GM18909 (cell line): ENCODE data around the gene MBNL2.
A peak's percentile ranks its signal among the peaks of the same experiment; 100 is the strongest.

Experiments used
- ATAC-seq: cut with Tn5 transposase; IDR thresholded peaks from one replicate; pipeline ENCODE4 v1.9.1; 2021; ENCODE audit warnings: mild to moderate bottlenecking; ENCODE audit not compliant: unreplicated experiment, poor library complexity

The MBNL2 gene

GRCh38 chr13:97390941-97391600, 168.9 kb downstream of the MBNL2 start:
- no peak for ATAC-seq

DNA sequence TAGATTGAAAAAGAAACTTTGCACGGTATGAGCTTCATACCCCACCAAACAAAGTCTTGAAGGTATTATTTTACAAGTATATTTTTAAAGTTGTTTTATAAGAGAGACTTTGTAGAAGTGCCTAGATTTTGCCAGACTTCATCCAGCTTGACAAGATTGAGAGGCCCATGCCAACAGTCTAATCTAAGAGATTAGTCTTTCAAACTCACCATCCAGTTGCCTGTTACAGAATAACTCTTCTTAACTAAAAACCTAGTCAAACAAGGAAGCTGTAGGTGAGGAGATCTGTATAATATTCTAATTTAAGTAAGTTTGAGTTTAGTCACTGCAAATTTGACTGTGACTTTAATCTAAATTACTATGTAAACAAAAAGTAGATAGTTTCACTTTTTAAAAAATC, 169.9 kb downstream of the MBNL2 start:
- ATAC-seq, result no peak

DNA sequence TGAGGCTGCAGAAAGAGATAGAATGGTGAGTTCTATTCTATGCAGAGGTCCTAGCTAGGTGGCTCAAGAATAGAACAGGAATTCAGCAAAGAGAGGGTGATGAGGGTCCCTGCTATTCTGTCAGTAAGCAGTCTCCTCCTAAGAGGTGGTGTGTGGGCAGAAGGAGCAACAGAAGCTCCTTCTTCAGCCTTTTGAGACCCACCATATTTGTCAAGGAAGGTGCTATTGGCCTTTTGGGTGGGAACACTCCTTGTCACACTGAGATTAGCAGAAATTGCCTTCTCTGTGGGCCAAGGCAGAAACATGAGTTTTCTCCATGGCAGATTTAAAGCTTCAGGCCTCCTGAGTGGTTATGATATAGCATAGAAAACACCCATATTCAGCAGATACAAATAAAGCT, 172.4 kb downstream of the MBNL2 start:
- no peak for ATAC-seq

- no peak for ATAC-seq
Measured at GRCh38 chr13:97395447-97396136, 173.5 kb downstream of the MBNL2 start.

- no peak for ATAC-seq
Measured at GRCh38 chr13:97397267-97397666, 175.1 kb downstream of the MBNL2 start.

DNA sequence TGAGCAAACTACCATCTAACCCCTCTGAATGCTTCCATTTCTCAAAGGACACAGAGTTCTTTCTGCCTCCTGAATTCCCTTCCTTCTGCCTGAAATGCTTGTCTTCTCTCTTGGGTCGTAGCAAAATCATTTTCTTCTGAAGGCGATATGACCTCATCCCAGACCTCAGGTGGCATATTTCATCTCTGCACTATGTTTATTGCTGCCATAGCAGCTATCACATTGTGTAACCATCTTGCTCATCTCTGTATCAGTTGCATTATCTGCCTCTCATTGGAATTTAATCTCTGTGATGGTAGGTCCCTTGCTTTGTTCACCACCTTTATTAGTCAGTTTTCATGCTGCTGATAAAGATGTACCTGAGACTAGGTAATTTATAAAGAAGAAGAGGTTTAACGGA, 179.3 kb downstream of the MBNL2 start:
- ATAC-seq, result no peak

GRCh38 chr13:97403893-97404750, 182.0 kb downstream of the MBNL2 start:
- ATAC-seq, result peak; percentile 72

- ATAC-seq, result no peak
Measured at GRCh38 chr13:97407540-97407939, 185.4 kb downstream of the MBNL2 start.

GRCh38 chr13:97408938-97409337, 186.8 kb downstream of the MBNL2 start:
- no peak for ATAC-seq

DNA sequence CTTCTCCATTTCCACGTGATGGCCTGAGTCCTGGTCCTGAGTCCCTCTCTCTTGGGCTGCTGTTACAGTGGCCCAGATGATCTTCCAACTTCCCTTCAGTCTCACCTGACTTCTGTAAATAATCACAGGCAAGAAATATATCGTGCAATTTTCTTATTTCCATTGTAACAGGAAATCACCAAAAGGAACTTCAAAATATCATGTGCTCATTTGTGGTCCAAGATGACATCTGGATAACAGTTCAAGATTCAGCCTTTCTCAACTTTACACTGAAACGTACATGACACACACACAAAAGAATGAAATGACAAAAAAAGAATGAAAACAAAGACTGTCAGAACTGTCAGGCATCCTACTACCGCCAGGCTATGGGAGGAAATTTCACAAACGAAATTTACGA, 189.9 kb downstream of the MBNL2 start:
- no peak for ATAC-seq

DNA sequence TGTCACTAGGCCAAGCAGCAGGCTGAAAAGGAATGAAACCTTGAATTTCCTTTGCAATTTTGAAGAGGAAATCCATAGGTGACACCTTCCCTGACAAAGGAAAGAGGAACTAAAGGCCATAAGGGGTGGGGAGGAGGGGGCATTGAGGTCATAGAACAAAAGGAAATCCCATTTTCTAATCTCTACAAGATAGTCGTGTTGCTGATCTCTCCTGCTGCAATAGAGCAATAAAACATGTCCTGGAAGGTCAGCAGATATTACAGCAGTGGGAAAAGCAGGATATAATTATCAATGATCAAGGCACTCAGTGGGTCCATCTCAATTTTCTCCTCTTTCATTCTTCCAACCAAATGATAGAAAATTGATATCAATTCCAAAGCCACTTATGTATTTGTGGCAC, 191.6 kb downstream of the MBNL2 start:
- no peak for ATAC-seq

DNA sequence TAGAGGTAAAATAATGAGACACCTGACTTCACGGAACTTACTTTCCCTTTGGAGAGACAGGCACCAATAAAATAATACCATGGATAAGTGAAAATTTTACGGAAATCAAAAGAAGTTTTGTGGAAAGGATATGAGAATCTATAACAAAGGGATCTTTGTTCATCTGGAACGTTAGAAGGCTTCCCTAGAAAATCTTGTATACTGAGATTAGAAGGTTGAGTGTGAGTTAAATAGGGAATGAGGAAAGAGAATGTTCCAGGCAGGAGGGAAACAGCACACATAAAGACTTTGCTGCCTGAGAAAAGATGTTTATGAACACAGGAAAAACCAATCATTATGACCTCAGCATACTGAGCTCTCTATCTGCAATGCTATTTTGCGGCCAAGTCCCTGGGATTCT, 192.3 kb downstream of the MBNL2 start:
- no peak for ATAC-seq

DNA sequence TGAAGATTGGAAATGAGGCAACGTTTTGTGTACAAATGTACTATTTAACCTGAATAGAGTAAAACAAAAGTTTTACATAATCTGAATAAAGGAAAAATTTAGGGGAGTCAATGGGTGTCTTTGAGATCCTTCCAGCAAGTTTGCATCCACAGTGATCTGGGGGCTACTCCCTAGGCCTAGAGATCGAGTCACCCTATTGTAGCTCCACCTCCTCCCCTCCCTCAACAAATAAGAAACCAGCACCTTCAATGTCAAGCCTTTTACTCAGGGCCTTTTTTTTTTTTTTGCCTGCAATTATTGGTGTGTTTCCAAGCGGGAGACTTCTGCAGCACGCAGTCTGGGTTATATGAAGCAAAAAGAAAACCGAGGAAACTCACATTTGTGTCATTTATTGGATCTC, 195.6 kb downstream of the MBNL2 start:
- ATAC-seq, result no peak

DNA sequence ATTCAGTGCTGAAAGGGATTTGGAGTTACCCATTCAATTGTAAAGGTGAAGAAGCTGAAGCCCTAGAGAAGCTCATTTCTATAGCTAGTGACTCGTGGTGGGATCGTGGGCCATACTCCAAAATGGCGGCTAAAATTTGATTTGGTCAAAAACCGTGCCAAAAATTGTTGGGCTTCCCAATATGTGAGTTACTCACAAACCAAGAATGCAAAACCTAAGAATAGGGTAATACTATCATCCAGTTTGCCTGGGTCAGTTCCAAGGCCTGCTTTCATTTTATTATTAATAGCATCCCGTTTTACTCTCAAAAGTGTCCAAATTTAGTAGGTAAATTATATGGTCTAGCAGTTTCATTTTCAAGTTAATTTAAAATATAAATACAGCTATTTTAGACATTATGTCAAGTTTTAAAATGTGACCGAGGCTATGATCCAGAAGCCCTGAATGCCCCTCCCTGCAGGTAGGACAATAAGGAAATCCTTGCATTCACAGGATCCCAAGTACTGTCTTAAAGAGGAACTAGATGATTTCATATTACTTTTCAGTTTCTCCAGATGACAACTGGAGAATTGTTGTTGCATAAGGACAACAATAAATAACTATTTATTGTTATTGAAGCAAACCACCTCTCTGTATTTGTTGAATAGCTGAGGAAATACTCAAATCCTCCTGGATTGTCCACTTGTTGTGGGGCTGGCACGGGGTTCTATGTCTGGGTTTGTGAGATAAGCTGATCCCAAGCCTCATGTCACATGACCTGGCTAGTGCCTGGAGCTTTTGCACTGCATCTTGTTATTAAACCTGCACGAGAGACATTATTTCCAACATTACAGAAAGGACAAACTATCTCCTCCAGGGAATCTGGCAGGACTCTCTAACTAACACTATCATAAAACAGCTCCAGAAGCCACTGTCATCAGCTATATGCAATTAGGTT, 200.3 kb downstream of the MBNL2 start:
- ATAC-seq, result no peak

DNA sequence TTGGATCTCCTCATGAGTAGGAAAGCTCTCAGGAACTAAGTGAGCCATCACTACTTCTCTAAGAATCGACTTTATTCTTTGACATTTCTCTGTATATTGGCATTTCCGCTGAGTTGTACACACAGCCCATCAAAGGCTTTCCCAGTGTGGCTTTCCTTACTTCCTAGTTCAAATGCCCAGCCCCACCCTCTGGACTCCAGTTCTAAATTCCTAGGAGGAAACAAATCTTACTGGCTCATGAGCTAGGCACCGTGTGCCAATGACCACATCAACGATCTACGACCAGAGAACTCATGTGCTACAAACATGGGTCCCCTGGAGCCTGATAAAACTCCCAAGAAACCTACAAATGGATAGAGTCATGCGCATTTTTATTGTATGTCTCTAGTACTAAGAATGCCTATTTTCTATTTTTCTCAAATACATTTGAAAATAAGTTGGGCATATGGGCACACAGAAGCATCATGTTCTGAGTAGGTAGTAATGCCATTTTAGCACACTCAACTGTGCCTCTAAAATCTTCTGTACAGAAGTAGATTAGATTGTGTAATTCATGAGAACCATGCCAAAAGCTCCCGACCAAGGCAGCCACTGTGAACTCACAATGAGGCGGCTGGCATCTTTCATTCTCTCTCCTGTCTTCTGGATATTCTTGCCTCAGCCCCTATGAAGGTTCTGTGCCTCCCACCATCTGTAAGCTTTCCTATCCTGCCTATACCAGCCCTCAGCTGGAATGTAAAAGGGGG, 201.3 kb downstream of the MBNL2 start:
- ATAC-seq, result no peak

- ATAC-seq, result no peak
Measured at GRCh38 chr13:97425590-97425989, 203.5 kb downstream of the MBNL2 start.

- no peak for ATAC-seq
Measured at GRCh38 chr13:97426695-97427094, 204.6 kb downstream of the MBNL2 start.

DNA sequence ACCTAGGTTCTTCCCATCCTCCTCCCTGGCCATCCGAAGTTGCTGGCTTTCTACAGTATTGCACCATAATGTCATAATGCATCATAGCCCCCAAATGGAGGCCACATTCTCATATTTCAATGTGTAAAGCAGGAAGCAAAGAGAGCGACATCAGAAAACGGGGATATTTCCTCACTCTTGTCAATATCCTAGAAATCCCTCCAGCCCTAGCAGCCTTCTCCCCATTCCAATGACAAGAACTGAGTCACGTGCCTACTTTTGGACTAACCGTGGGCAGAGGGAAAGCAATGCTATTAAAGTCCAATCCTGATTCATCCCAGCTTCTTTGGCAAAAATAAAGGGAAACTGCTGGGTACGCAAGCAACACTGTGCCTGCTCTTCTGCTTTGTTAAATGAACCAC, 207.5 kb downstream of the MBNL2 start:
- no peak for ATAC-seq

DNA sequence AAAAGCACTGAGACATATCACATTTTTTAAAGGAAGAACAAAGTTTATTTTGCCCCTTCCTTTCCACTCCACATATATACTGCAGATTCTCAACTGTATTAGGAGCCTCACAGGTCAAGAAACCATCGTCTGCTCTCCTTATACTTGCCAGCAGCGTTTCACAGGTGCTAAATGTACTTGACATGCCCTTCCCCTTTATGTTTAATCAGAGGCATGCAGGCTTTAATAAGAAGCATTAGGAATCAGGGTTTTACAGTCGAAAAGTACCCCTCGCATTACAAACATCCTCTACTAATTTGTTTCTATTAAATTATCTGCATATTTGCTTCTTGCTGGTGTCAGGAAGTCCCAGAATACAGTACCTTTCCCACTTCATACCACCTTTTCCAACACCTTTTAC, 208.2 kb downstream of the MBNL2 start:
- ATAC-seq, result no peak
